Measurements from ENCODE around the gene SCN9A. TPM values are rescaled to one million over a fixed set of nuclear protein-coding genes. Genes with fewer than 3 reads are reported as not detected.
A peak's percentile ranks its signal among the peaks of the same experiment; 100 is the strongest.
"Not testable (repeated sequence)": the region's sequence is repeated elsewhere in the genome, so short reads cannot be mapped to it uniquely, and the experiment has no call there.

SCN9A gene
- total RNA-seq, 1 donor from 2014 or later, result 25.5 TPM

- DNase-seq (ENCODE audit: low spot score) (no peak), ATAC-seq (no peak)
- intact Hi-C loops (cut with DNase I), result no loop called here
Observed at GRCh38 chr2:166376873-166377272, 1.1 kb upstream of the SCN9A start.

- intact Hi-C loops (cut with DNase I), result no loop called here
Observed at GRCh38 chr2:166376488-166376828, 714 bp upstream of the SCN9A start.

GRCh38 chr2:166375195-166375735 is 479 bp downstream of the SCN9A start:
- DNase-seq (ENCODE audit: low spot score) (no peak), ATAC-seq (peak; percentile 19)
- intact Hi-C loops (cut with DNase I), result no loop called here

More at GRCh38 chr2:166376488-166376828, 714 bp upstream of the SCN9A start:
- ATAC-seq (no peak), DNase-seq (ENCODE audit: low spot score) (no peak)

GRCh38 chr2:166373951-166374350 is 1.8 kb downstream of the SCN9A start:
- no peak for DNase-seq (ENCODE audit: low spot score)
- intact Hi-C loops (cut with DNase I), result no loop called here
- ATAC-seq, result no peak

GRCh38 chr2:166373539-166373938 is 2.2 kb downstream of the SCN9A start:
- no peak for ATAC-seq
- no peak for DNase-seq (ENCODE audit: low spot score)
- intact Hi-C loops (cut with DNase I), result no loop called here

GRCh38 chr2:166373105-166373504 is 2.6 kb downstream of the SCN9A start:
- intact Hi-C loops (cut with DNase I), result no loop called here
- ATAC-seq, result no peak
- DNase-seq (ENCODE audit: low spot score), result no peak

- ATAC-seq, result no peak
- intact Hi-C loops (cut with DNase I), result no loop called here
- no peak for DNase-seq (ENCODE audit: low spot score)
Observed at GRCh38 chr2:166372046-166372445, 3.7 kb downstream of the SCN9A start.

- intact Hi-C loops (cut with DNase I), result no loop called here
- no peak for ATAC-seq
- no peak for DNase-seq (ENCODE audit: low spot score)
Observed at GRCh38 chr2:166365803-166366420, 9.8 kb downstream of the SCN9A start.

- DNase-seq (ENCODE audit: low spot score) (no peak), ATAC-seq (no peak)
- intact Hi-C loops (cut with DNase I), result no loop called here
Observed at GRCh38 chr2:166365239-166365638, 10.5 kb downstream of the SCN9A start.

GRCh38 chr2:166364476-166365161 is 11.1 kb downstream of the SCN9A start:
- intact Hi-C loops (cut with DNase I), result no loop called here
- no peak for DNase-seq (ENCODE audit: low spot score)
- ATAC-seq, result no peak

- intact Hi-C loops (cut with DNase I), result no loop called here
- no peak for ATAC-seq
- no peak for DNase-seq (ENCODE audit: low spot score)
Observed at GRCh38 chr2:166361351-166362153, 14.2 kb downstream of the SCN9A start.

GRCh38 chr2:166360906-166361305 is 14.8 kb downstream of the SCN9A start:
- ATAC-seq (no peak), DNase-seq (ENCODE audit: low spot score) (no peak)
- intact Hi-C loops (cut with DNase I), result no loop called here

GRCh38 chr2:166360426-166360825 is 15.3 kb downstream of the SCN9A start:
- ATAC-seq (no peak), DNase-seq (ENCODE audit: low spot score) (no peak)
- intact Hi-C loops (cut with DNase I), result no loop called here

- intact Hi-C loops (cut with DNase I); DNase-seq (ENCODE audit: low spot score); ATAC-seq: not testable (repeated sequence)
Observed at GRCh38 chr2:166357950-166358321, 17.8 kb downstream of the SCN9A start.

- no peak for DNase-seq (ENCODE audit: low spot score)
- no peak for ATAC-seq
- intact Hi-C loops (cut with DNase I), result no loop called here
Observed at GRCh38 chr2:166357068-166357949, 18.4 kb downstream of the SCN9A start.

GRCh38 chr2:166351319-166351718 is 24.4 kb downstream of the SCN9A start:
- ATAC-seq, result no peak
- intact Hi-C loops (cut with DNase I), result no loop called here
- DNase-seq (ENCODE audit: low spot score), result no peak

- no peak for ATAC-seq
- intact Hi-C loops (cut with DNase I), result no loop called here
- no peak for DNase-seq (ENCODE audit: low spot score)
Observed at GRCh38 chr2:166350525-166350924, 25.2 kb downstream of the SCN9A start.

GRCh38 chr2:166344286-166345113 is 31.2 kb downstream of the SCN9A start:
- no peak for DNase-seq (ENCODE audit: low spot score)
- no peak for ATAC-seq
- intact Hi-C loops (cut with DNase I), result no loop called here

Data from sciatic nerve (tissue), 2 donors.